Measurements from ENCODE around the gene DRD1.
A peak's percentile ranks its signal among the peaks of the same experiment; 100 is the strongest.
"Not testable (repeated sequence)": the region's sequence is repeated elsewhere in the genome, so short reads cannot be mapped to it uniquely, and the experiment has no call there.

Gene DRD1

GRCh38 chr5:175418251-175418650 is 25.7 kb downstream of the DRD1 start:
- no peak overlapping the region for H3K4me3 ChIP-seq (ENCODE audit: low read length)
- no peak for TF ChIP-seq CTCF (IDR thresholded peaks at IDR 0.05; ENCODE audit: insufficient read depth, low read depth, low read length, missing control alignments)
- DNase-seq (ENCODE audit: low read depth): peak; percentile 2

DNA sequence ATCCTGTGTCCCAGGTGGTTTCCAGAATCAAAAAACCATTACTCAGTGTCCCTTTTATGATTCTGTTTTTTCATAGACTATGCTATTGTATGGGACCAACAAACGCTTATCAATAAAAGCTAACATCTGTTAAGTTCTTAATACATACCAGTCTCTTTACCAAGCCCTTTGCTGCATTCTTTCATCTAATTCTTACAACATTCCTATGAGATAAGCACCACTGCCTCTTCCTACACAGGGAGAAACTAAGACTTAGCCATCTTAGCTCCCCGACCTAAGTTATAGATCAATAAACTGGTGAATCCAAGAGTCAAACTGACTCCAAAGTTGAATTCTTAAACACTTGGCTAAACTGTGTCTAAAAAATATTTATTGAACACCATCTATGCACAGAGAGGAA is 26.6 kb downstream of the DRD1 start:
- H3K4me3 ChIP-seq (ENCODE audit: low read length): no peak overlapping the region
- no peak for TF ChIP-seq CTCF (IDR thresholded peaks at IDR 0.05; ENCODE audit: insufficient read depth, low read depth, low read length, missing control alignments)
- DNase-seq (ENCODE audit: low read depth): no peak

DNA sequence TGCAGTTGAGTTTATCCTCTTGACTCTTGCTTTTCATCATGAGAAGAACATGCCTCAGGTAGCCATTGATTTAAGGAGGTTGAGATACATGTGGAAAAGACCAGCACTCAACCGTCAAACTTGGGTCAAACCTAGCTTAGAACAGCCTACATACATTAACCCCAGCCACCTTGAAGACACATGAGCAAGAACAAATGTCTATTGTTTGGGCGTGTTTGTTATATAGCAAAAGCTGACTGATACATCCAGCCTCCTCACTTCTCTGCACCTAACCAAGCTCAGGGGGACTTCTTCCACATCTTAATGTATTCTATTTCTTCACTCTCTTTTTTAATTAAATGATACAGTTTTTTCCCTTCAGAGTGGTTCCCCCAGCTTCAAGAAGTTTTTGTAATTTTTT is 28.7 kb downstream of the DRD1 start:
- H3K4me3 ChIP-seq (ENCODE audit: low read length): no peak overlapping the region
- no peak for DNase-seq (ENCODE audit: low read depth)
- TF ChIP-seq CTCF (IDR thresholded peaks at IDR 0.05; ENCODE audit: insufficient read depth, low read depth, low read length, missing control alignments): no peak

DNA sequence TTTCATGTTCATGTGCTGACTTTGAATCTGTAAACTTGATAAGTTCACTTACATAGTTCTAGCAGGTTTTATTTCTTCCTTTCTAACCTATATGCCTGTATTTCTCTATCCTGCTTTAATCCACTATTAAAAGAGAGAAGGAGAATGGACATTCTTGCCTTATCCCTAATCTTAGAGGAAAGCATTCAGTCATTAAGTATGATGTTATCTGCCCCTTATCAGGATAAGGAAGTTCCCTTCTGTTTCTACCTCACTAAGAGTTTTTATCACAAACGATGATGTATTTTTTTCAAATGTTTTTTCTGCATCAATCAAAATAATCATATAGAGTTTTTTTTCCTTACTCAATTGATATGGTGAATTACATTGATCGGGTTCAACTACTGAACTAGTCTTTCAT is 33.1 kb downstream of the DRD1 start:
- DNase-seq (ENCODE audit: low read depth): no peak
- TF ChIP-seq CTCF (IDR thresholded peaks at IDR 0.05; ENCODE audit: insufficient read depth, low read depth, low read length, missing control alignments): no peak
- no peak overlapping the region for H3K4me3 ChIP-seq (ENCODE audit: low read length)

- H3K4me3 ChIP-seq (ENCODE audit: low read length): no peak overlapping the region
- DNase-seq (ENCODE audit: low read depth): no peak
- no peak for TF ChIP-seq CTCF (IDR thresholded peaks at IDR 0.05; ENCODE audit: insufficient read depth, low read depth, low read length, missing control alignments)
Observed at GRCh38 chr5:175406300-175406699, 37.7 kb downstream of the DRD1 start.

DNA sequence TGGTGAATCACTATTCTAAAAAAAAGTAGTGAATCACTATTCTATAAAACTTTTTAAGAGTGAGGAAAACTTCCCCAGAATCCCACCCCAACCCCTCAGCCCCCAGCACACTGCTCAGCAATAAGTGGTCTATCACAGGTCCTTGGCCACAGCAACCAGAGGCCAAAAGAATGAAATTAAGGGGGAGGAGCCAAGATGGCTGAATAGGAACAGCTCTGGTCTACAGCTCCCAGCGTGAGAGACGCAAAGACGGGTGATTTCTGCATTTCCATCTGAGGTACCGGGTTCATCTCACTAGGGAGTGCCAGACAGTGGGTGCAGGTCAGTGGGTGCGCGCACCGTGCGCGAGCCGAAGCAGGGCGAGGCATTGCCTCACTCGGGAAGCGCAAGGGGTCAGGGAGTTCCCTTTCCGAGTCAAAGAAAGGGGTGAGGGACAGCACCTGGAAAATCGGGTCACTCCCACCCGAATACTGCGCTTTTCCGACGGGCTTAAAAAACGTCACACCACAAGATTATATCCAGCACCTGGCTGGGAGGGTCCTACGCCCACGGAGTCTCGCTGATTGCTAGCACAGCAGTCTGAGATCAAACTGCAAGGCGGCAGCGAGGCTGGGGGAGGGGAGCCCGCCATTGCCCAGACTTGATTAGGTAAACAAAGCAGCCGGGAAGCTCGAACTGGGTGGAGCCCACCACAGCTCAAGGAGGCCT is 46.2 kb downstream of the DRD1 start:
- DNase-seq (ENCODE audit: low read depth): not testable (repeated sequence)

GRCh38 chr5:175395430-175395829 is 48.6 kb downstream of the DRD1 start:
- H3K4me3 ChIP-seq (ENCODE audit: low read length); DNase-seq (ENCODE audit: low read depth): not testable (repeated sequence)

More for the DNA sequence above, 46.2 kb downstream of the DRD1 start:
- H3K4me3 ChIP-seq (ENCODE audit: low read length): not testable (repeated sequence)

DNA sequence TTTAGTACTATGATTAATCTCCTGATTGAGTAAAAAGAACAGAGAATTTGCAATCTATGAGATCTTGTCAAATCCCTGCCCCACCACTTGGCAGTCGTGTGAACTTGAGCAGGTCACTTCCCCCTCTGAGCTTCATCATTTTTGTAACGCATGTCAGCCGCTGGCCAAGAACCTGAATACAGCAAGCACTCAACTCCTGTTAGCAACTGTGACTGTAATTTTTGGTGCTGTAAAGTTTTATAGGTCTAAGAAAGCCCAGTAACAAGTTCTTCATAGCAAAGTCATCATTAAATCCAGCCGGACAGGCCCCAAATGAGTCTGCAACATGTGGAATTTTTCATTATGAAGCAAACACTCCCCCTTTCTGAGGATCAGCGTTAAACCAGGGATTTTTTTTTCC is 49.4 kb downstream of the DRD1 start:
- H3K4me3 ChIP-seq (ENCODE audit: low read length): no peak overlapping the region
- TF ChIP-seq CTCF (IDR thresholded peaks at IDR 0.05; ENCODE audit: insufficient read depth, low read depth, low read length, missing control alignments): no peak
- no peak for DNase-seq (ENCODE audit: low read depth)

All from epithelial cell of esophagus (primary cell).